ENCODE measurements around the gene ARHGEF40. TPM values are rescaled to one million over a fixed set of nuclear protein-coding genes. Genes with fewer than 3 reads are reported as not detected.

The ARHGEF40 gene
- total and polyA plus RNA-seq, 4 experiments from 2014 or later: 0.42 to 0.66 (median 0.51) TPM

- intact Hi-C loops (cut with micrococcal nuclease): no loop called here
- H3K4me3 Mint-ChIP-seq: no peak overlapping the region
- Histone ChIP-seq H3K4me1 (ENCODE audit: insufficient read depth, low read length) (no peaks in the 10 kb centered on the region), H3K27me3 (ENCODE audit: insufficient read depth, low read length) (no peaks in the 10 kb centered on the region), H3K4me3 (ENCODE audit: low read length in 2 of 2) (no peak overlapping the region), H3K27ac (ENCODE audit: low read depth, low read length) (no peak overlapping the region), H3K9me3 (ENCODE audit: control insufficient read depth in 1 of 2, low read length in 2 of 2) (no peaks in the 10 kb centered on the region), H3K36me3 (ENCODE audit: insufficient read depth, low read length) (no peaks in the 10 kb centered on the region)
- no peaks in the 10 kb centered on the region for H3K36me3 Mint-ChIP-seq
- DNase-seq: no peak
- no peak overlapping the region for H3K27ac Mint-ChIP-seq
- no peaks in the 10 kb centered on the region for H3K9me3 Mint-ChIP-seq
- POLR2A ChIA-PET (ENCODE audit: partially characterized antibody): interaction anchor here (1.5 kb wide), 1 partner anchor 10 kb away, joined by 3 read pairs; no protein-coding TSS in a partner anchor
- H3K4me1 Mint-ChIP-seq: no peaks in the 10 kb centered on the region
- CTCF ChIA-PET (ENCODE audit: partially characterized antibody): interaction anchor here (0.7 to 3.6 kb wide), 4 partner anchors 32 to 46 kb away, joined by 3 to 16 read pairs (median 16); no protein-coding TSS in a partner anchor
- peaks cover 28 to 34% of the 10 kb centered on the region in 2 donors for H3K27me3 Mint-ChIP-seq
Measured at GRCh38 chr14:21061347-21061668, 8.8 kb upstream of the ARHGEF40 start.

- Mint-ChIP-seq H3K27ac (no peak overlapping the region), H3K36me3 (no peaks in the 10 kb centered on the region), H3K4me3 (no peak overlapping the region), H3K27me3 (peaks cover 36 to 45% of the 10 kb centered on the region in 2 donors), H3K9me3 (no peaks in the 10 kb centered on the region), H3K4me1 (peaks cover 1 to 3% (median 2%) of the 10 kb centered on the region in 4 donors)
- H3K4me3 ChIP-seq (ENCODE audit: low read length in 2 of 2): no peak overlapping the region
- peaks cover 2% of the 10 kb centered on the region for H3K4me1 ChIP-seq (ENCODE audit: insufficient read depth, low read length)
- peaks cover 10% of the 10 kb centered on the region for H3K27me3 ChIP-seq (ENCODE audit: insufficient read depth, low read length)
- no peaks in the 10 kb centered on the region for H3K36me3 ChIP-seq (ENCODE audit: insufficient read depth, low read length)
- no peak for DNase-seq
- intact Hi-C loops (cut with micrococcal nuclease): no loop called here
- no peaks in the 10 kb centered on the region for H3K9me3 ChIP-seq (ENCODE audit: control insufficient read depth in 1 of 2, low read length in 2 of 2)
- POLR2A ChIA-PET (ENCODE audit: partially characterized antibody): no interaction called here
- no peak overlapping the region for H3K27ac ChIP-seq (ENCODE audit: low read depth, low read length)
- CTCF ChIA-PET (ENCODE audit: partially characterized antibody): interaction anchor here (2.7 to 3.6 kb wide), 3 partner anchors 30 to 48 kb away, joined by 16 read pairs; no protein-coding TSS in a partner anchor
Measured at GRCh38 chr14:21063479-21063878, 6.6 kb upstream of the ARHGEF40 start.

- Histone ChIP-seq H3K27me3 (ENCODE audit: insufficient read depth, low read length) (peaks cover 41% of the 10 kb centered on the region), H3K27ac (ENCODE audit: low read depth, low read length) (no peak overlapping the region), H3K9me3 (ENCODE audit: control insufficient read depth in 1 of 2, low read length in 2 of 2) (no peaks in the 10 kb centered on the region), H3K4me3 (ENCODE audit: low read length in 2 of 2) (no peak overlapping the region), H3K36me3 (ENCODE audit: insufficient read depth, low read length) (no peaks in the 10 kb centered on the region), H3K4me1 (ENCODE audit: insufficient read depth, low read length) (peaks cover 32% of the 10 kb centered on the region)
- intact Hi-C loops (cut with micrococcal nuclease): no loop called here
- POLR2A ChIA-PET (ENCODE audit: partially characterized antibody): interaction anchor here (0.9 kb wide), 1 partner anchor 38 kb away, joined by 3 read pairs; no protein-coding TSS in a partner anchor
- Mint-ChIP-seq H3K4me3 (no peak overlapping the region), H3K27me3 (peaks cover 50 to 52% of the 10 kb centered on the region in 2 donors), H3K4me1 (peaks cover 18 to 35% (median 29%) of the 10 kb centered on the region in 4 donors), H3K27ac (peak overlapping the region in 1 of 7 donors; percentile 3), H3K36me3 (no peaks in the 10 kb centered on the region), H3K9me3 (no peaks in the 10 kb centered on the region)
- CTCF ChIA-PET (ENCODE audit: partially characterized antibody): interaction anchor here (0.8 to 4.8 kb wide), 11 partner anchors 13 to 52 kb away, joined by 3 to 119 read pairs (median 13); partner anchors contain the start of gene TMEM253
- DNase-seq: peak in 2 of 5 donors; percentile 22 to 25
Measured at GRCh38 chr14:21066882-21067502, 3.1 kb upstream of the ARHGEF40 start.

- peak overlapping the region in 6 of 7 donors; percentile 86 to 94 (median 90) for H3K27ac Mint-ChIP-seq
- peak overlapping the region; percentile 72 to 88 (median 79) for H3K4me3 Mint-ChIP-seq
- ChIA-PET CTCF (ENCODE audit: partially characterized antibody) (interaction anchor here (0.8 to 4.8 kb wide), 24 partner anchors 8 to 65 kb away, joined by 3 to 119 read pairs (median 6); partner anchors contain the start of gene TMEM253), POLR2A (ENCODE audit: partially characterized antibody) (interaction anchor here (0.9 to 1.8 kb wide), 8 partner anchors 10 to 54 kb away, joined by 3 to 26 read pairs (median 4); no protein-coding TSS in a partner anchor)
- Histone ChIP-seq H3K9me3 (ENCODE audit: control insufficient read depth in 1 of 2, low read length in 2 of 2) (no peaks in the 10 kb centered on the region), H3K4me1 (ENCODE audit: insufficient read depth, low read length) (peaks cover 35% of the 10 kb centered on the region), H3K27ac (ENCODE audit: low read depth, low read length) (peak overlapping the region; percentile 29), H3K27me3 (ENCODE audit: insufficient read depth, low read length) (peaks cover 52% of the 10 kb centered on the region), H3K4me3 (ENCODE audit: low read length in 2 of 2) (peak overlapping the region in 1 of 2 donors; percentile 21), H3K36me3 (ENCODE audit: insufficient read depth, low read length) (no peaks in the 10 kb centered on the region)
- H3K27me3 Mint-ChIP-seq: peaks cover 38 to 55% of the 10 kb centered on the region in 2 donors
- peaks cover 22 to 41% (median 30%) of the 10 kb centered on the region in 4 donors for H3K4me1 Mint-ChIP-seq
- no peaks in the 10 kb centered on the region for H3K36me3 Mint-ChIP-seq
- peak; percentile 62 to 70 (median 64) for DNase-seq
- no peaks in the 10 kb centered on the region for H3K9me3 Mint-ChIP-seq
- intact Hi-C loops (cut with micrococcal nuclease): loop anchor here (1.0 kb wide), 3 partner anchors 24 to 54 kb away; no protein-coding TSS in a partner anchor
Measured at GRCh38 chr14:21068521-21069387, 1.4 kb upstream of the ARHGEF40 start.

- Mint-ChIP-seq H3K9me3 (no peaks in the 10 kb centered on the region), H3K4me1 (peaks cover 22 to 41% (median 30%) of the 10 kb centered on the region in 4 donors), H3K4me3 (peak overlapping the region; percentile 72 to 88 (median 79)), H3K27me3 (peaks cover 38 to 55% of the 10 kb centered on the region in 2 donors), H3K27ac (peak overlapping the region; percentile 39 to 94 (median 89)), H3K36me3 (no peaks in the 10 kb centered on the region)
- Histone ChIP-seq H3K27ac (ENCODE audit: low read depth, low read length) (peak overlapping the region; percentile 29), H3K9me3 (ENCODE audit: control insufficient read depth in 1 of 2, low read length in 2 of 2) (no peaks in the 10 kb centered on the region), H3K36me3 (ENCODE audit: insufficient read depth, low read length) (no peaks in the 10 kb centered on the region), H3K27me3 (ENCODE audit: insufficient read depth, low read length) (peaks cover 52% of the 10 kb centered on the region), H3K4me1 (ENCODE audit: insufficient read depth, low read length) (peaks cover 35% of the 10 kb centered on the region), H3K4me3 (ENCODE audit: low read length in 2 of 2) (peak overlapping the region in 1 of 2 donors; percentile 31)
- ChIA-PET POLR2A (ENCODE audit: partially characterized antibody) (interaction anchor here (0.5 to 2.4 kb wide), 7 partner anchors 18 to 744 kb away, joined by 3 to 26 read pairs (median 6); no protein-coding TSS in a partner anchor), CTCF (ENCODE audit: partially characterized antibody) (interaction anchor here (1.4 to 4.8 kb wide), 13 partner anchors 8 to 54 kb away, joined by 4 to 119 read pairs (median 31); partner anchors contain the start of gene TMEM253)
- peak in 4 of 5 donors; percentile 19 to 33 (median 28) for DNase-seq
- intact Hi-C loops (cut with micrococcal nuclease): loop anchor here (1.0 kb wide), 1 partner anchor 55 kb away; no protein-coding TSS in a partner anchor
Measured at GRCh38 chr14:21069388-21070082, 569 bp upstream of the ARHGEF40 start.

- DNase-seq: peak in 4 of 5 donors; percentile 24 to 33 (median 26)
- Mint-ChIP-seq H3K4me1 (peaks cover 22 to 41% (median 30%) of the 10 kb centered on the region in 4 donors), H3K9me3 (no peaks in the 10 kb centered on the region), H3K27ac (peak overlapping the region; percentile 54 to 88 (median 83)), H3K36me3 (no peaks in the 10 kb centered on the region), H3K27me3 (peaks cover 31 to 50% of the 10 kb centered on the region in 2 donors), H3K4me3 (peak overlapping the region; percentile 80 to 90 (median 86))
- H3K27me3 ChIP-seq (ENCODE audit: insufficient read depth, low read length): peaks cover 52% of the 10 kb centered on the region
- POLR2A ChIA-PET (ENCODE audit: partially characterized antibody): interaction anchor here (0.7 to 2.4 kb wide), 13 partner anchors 9 to 674 kb away, joined by 3 to 22 read pairs (median 5); partner anchors contain the start of gene NDRG2
- H3K36me3 ChIP-seq (ENCODE audit: insufficient read depth, low read length): no peaks in the 10 kb centered on the region
- peaks cover 35% of the 10 kb centered on the region for H3K4me1 ChIP-seq (ENCODE audit: insufficient read depth, low read length)
- CTCF ChIA-PET (ENCODE audit: partially characterized antibody): interaction anchor here (0.8 to 4.3 kb wide), 11 partner anchors 17 to 100 kb away, joined by 3 to 60 read pairs (median 5); no protein-coding TSS in a partner anchor
- intact Hi-C loops (cut with micrococcal nuclease): loop anchor here (1.0 kb wide), 1 partner anchor 17 kb away; no protein-coding TSS in a partner anchor
- peak overlapping the region; percentile 25 for H3K27ac ChIP-seq (ENCODE audit: low read depth, low read length)
- H3K9me3 ChIP-seq (ENCODE audit: control insufficient read depth in 1 of 2, low read length in 2 of 2): no peaks in the 10 kb centered on the region
- H3K4me3 ChIP-seq (ENCODE audit: low read length in 2 of 2): peak overlapping the region; percentile 23 to 42
Measured at GRCh38 chr14:21070610-21071224, 613 bp downstream of the ARHGEF40 start.

Data from CD4-positive, alpha-beta memory T cell (primary cell).